H1 (cell line): ENCODE results near the gene KIF1C. TPM values are rescaled to one million over a fixed set of nuclear protein-coding genes. Genes with fewer than 3 reads are reported as not detected.

ENCODE experiments used
- BRCA1 ChIP-seq: IDR thresholded peaks from 2 replicates; pipeline ENCODE4 v1.6.1; 2012; ENCODE audit warnings: low read depth, low read length, improper control_type of control experiment
- CHD7 ChIP-seq: fragments of 300-600 bp; sonication (generic); IDR thresholded peaks from 2 replicates; pipeline ENCODE4 v1.7.1; 2012; ENCODE audit warnings: low read length, moderate library complexity, mild to moderate bottlenecking, inconsistent platforms; ENCODE audit not compliant: insufficient replicate concordance
- EGR1 ChIP-seq: IDR thresholded peaks from 2 replicates; pipeline ENCODE4 v1.6.1; 2011; ENCODE audit warnings: low read depth, low read length, borderline replicate concordance
- FOSL1 ChIP-seq: IDR thresholded peaks from 2 replicates; pipeline ENCODE4 v1.6.1; 2011; ENCODE audit warnings: mild to moderate bottlenecking, low read depth, low read length, moderate library complexity; ENCODE audit not compliant: insufficient read depth
- KDM1A ChIP-seq: fragments of 200-600, 300-600 bp; sonication (generic); IDR thresholded peaks from 2 replicates; pipeline ENCODE4 v1.7.1; 2016; ENCODE audit warnings: mild to moderate bottlenecking, low read length, borderline replicate concordance
- KDM4A ChIP-seq: IDR thresholded peaks from one replicate; pipeline ENCODE4 v1.7.1; 2012; ENCODE audit warnings: low read depth, mild to moderate bottlenecking, moderate library complexity, low read length, inconsistent platforms; ENCODE audit not compliant: severe bottlenecking
- RFX5 ChIP-seq: IDR thresholded peaks from 2 replicates; pipeline ENCODE4 v1.6.1; 2011; ENCODE audit warnings: low read depth, low read length, improper control_type of control experiment, borderline replicate concordance
- RNF2 ChIP-seq: fragments of 200-900, 300-1000 bp; sonication (generic); IDR thresholded peaks from 2 replicates; pipeline ENCODE4 v1.7.1; 2016; ENCODE audit warnings: borderline replicate concordance, low read depth, mild to moderate bottlenecking, antibody characterized with exemption, low read length; ENCODE audit not compliant: poor library complexity, severe bottlenecking; ENCODE audit errors: missing control alignments
- TAF1 ChIP-seq: IDR thresholded peaks from 2 replicates; pipeline ENCODE4 v1.6.1; 2011; ENCODE audit warnings: mild to moderate bottlenecking, low read depth, low read length
- TAF7 ChIP-seq: optimal IDR thresholded peaks from 2 replicates; pipeline ENCODE3; 2011; ENCODE audit warnings: low read depth, mild to moderate bottlenecking, inconsistent platforms, low read length, moderate library complexity, borderline replicate concordance
- polyA plus RNA-seq, 7 experiments: library from polyadenylated mRNA; depleted of rRNA in 3 of 7; stranded (reverse) in 5 of 7; unstranded in 2 of 7; fragments of >200 nt in 5 of 7; fragments of 200-250 nt in 2 of 7; gene quantifications; 1 replicate in 5 of 7; 2 replicates in 1 of 7; 4 replicates in 1 of 7; pipeline versions ENCODE4 v1.2.1 to v1.2.3, GENCODE V29; 2011 to 2013; ENCODE audit warnings: missing spikeins in 2 of 7, mixed read lengths in 2 of 7
- total RNA-seq: library from RNA; stranded (reverse); fragmentation: NEBNext Ultra II Directional; extraction: Animal tissue kit (Norgen Biotek cat#: 25700); gene quantifications from 2 replicates; pipeline ENCODE4 v1.2.1, GENCODE V29; 2021

The KIF1C gene
- total and polyA plus RNA-seq, 2 of the 8 experiments (the other 6 are each of a cell fraction or from before 2014, with no cell fraction given) = 14.3 to 114 TPM

- TF ChIP-seq CHD7 (no peak), TAF7 (no peak), RFX5 (no peak), KDM1A (no peak), TAF1 (peak; percentile 42; the same call in 1 of the 2 replicates), EGR1 (peak; percentile 26; the same call in 1 of the 2 replicates), KDM4A (peak; percentile 25), RNF2 (no peak), FOSL1 (no peak), BRCA1 (no peak)
Measured at GRCh38 chr17:4997302-4998026, at the start of gene KIF1C, which contains the start of gene INCA1 (continued).
